Activated T-helper 2 cell treated with anti-CD3 and anti-CD28 coated beads, Interferon-gamma antibody, Interleukin-2, Interleukin-4, amounts not matched to agents 10 μg/mL and 5 μg/mL and 100 μg/mL, durations not matched to agents 14 hours and 24 hours and 36 hours (primary cell): Measurements from ENCODE around the gene LAMP1. TPM values are rescaled to one million over a fixed set of nuclear protein-coding genes. Genes with fewer than 3 reads are reported as not detected.
"Not testable (repeated sequence)": the region's sequence is repeated elsewhere in the genome, so short reads cannot be mapped to it uniquely, and the experiment has no call there.

Source experiments
- DNase-seq: peaks from one replicate; pipeline ENCODE4 v3.0.0; 2021; ENCODE audit warnings: low spot score
- H3K27ac Mint-ChIP-seq: one replicate; pipeline ENCODE4 v1.8.0; 2021; ENCODE audit warnings: mixed read lengths
- H3K27me3 Mint-ChIP-seq: one replicate; pipeline ENCODE4 v1.8.0; 2021; ENCODE audit warnings: low read depth, mixed read lengths
- H3K36me3 Mint-ChIP-seq: one replicate; pipeline ENCODE4 v1.8.0; 2021; ENCODE audit warnings: low read depth, mixed read lengths
- H3K4me1 Mint-ChIP-seq: one replicate; pipeline ENCODE4 v1.8.0; 2021; ENCODE audit warnings: low read depth, mixed read lengths
- H3K4me3 Mint-ChIP-seq: one replicate; pipeline ENCODE4 v1.8.0; 2021; ENCODE audit warnings: low read depth, mild to moderate bottlenecking, moderate library complexity, mixed read lengths
- H3K9me3 Mint-ChIP-seq: one replicate; pipeline ENCODE4 v1.8.0; 2021; ENCODE audit warnings: mixed read lengths
- intact Hi-C: fragments of 100-400 bp; cut with micrococcal nuclease; formaldehyde crosslinking; loops from one replicate; pipeline ENCODE4 v1.15.1; 2023
- total RNA-seq: library from RNA; stranded (reverse); gene quantifications from 2 replicates; pipeline ENCODE4 v1.2.3, GENCODE V29; 2022

The LAMP1 gene
- total RNA-seq, 1 donor from 2014 or later, result 58.4 TPM

DNA sequence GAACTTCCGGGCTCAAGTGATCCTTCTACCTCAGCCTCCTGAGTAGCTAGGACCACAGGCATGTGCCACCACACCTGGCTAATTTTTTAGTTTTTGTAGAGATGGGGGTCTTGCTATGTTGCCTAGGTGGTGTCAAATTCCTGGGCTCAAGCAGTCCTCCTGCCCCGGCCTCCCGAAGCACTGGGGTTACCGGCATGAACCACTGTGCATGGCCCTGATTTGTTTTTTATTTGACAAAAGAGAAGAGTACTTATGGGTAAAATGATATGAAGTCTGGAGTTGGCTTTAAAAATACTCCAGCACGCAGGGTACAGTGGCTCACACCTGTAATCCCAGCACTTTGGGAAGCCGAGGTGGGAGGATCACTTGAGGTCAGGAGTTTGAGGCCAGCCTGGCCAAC is 71.3 kb downstream of the LAMP1 start:
- H3K27ac Mint-ChIP-seq, H3K36me3 Mint-ChIP-seq, H3K9me3 Mint-ChIP-seq, H3K27me3 Mint-ChIP-seq, DNase-seq, intact Hi-C loops, H3K4me3 Mint-ChIP-seq, H3K4me1 Mint-ChIP-seq: not testable (repeated sequence)

- Mint-ChIP-seq H3K27ac (no peak overlapping the region), H3K27me3 (peaks cover 3% of the 10 kb centered on the region), H3K9me3 (no peaks in the 10 kb centered on the region), H3K36me3 (no peaks in the 10 kb centered on the region), H3K4me1 (no peaks in the 10 kb centered on the region), H3K4me3 (no peak overlapping the region)
- no peak for DNase-seq
- intact Hi-C loops, result no loop called here
Measured at GRCh38 chr13:113369189-113369588, 72.2 kb downstream of the LAMP1 start.

DNA sequence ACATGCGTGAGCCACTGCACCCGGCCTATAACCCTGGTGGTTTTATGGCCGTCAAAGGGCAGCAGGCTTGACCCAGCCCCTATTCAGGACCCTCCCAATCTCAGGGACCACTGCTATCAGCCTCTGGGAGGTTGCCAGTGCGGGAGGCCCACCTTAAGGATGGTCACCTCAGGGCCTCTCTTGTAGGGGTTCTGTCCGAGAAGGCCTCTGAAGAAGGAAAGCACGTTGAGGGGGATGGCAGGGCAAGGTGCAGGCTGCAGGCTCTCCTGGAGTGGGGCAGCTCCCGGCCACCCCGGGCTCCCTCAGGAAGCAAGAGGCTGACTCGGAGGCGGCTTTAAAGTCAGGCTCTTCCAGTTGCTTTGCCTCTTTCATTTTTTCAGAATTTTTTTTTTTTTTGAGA is 72.8 kb downstream of the LAMP1 start:
- H3K27ac Mint-ChIP-seq, result no peak overlapping the region
- no peak overlapping the region for H3K4me3 Mint-ChIP-seq
- no peak for DNase-seq
- no peaks in the 10 kb centered on the region for H3K9me3 Mint-ChIP-seq
- H3K27me3 Mint-ChIP-seq, result peaks cover 3% of the 10 kb centered on the region
- H3K4me1 Mint-ChIP-seq, result no peaks in the 10 kb centered on the region
- intact Hi-C loops, result no loop called here
- H3K36me3 Mint-ChIP-seq, result no peaks in the 10 kb centered on the region

DNA sequence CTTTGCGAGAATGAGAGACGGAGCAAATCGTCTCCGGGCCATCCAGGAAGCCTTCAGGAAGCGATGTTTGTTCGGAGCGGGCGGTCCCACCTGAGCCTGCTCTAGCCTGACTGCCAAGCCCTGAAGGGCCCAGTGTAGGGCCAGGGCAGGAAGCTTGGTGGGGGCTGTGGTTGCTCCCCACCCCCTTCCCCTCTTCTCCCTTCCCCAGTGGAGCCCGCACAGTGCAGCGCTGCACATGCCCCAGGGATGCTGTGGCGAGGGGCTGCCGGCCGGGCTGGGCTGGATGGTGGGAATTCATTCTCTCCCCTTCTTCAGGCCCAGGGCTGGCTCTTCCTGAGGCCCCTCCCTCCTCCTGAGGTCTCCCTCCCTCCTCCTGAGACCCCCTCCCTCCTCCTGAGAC is 74.0 kb downstream of the LAMP1 start:
- Mint-ChIP-seq H3K36me3 (no peaks in the 10 kb centered on the region), H3K27me3 (no peaks in the 10 kb centered on the region), H3K4me3 (no peak overlapping the region), H3K9me3 (no peaks in the 10 kb centered on the region), H3K4me1 (no peaks in the 10 kb centered on the region), H3K27ac (no peak overlapping the region)
- no peak for DNase-seq
- intact Hi-C loops, result no loop called here

- H3K36me3 Mint-ChIP-seq, H3K4me1 Mint-ChIP-seq, DNase-seq, H3K9me3 Mint-ChIP-seq, H3K4me3 Mint-ChIP-seq, intact Hi-C loops, H3K27ac Mint-ChIP-seq, H3K27me3 Mint-ChIP-seq: not testable (repeated sequence)
Measured at GRCh38 chr13:113371701-113372100, 74.7 kb downstream of the LAMP1 start.

Other genes starting within 250 kb of the LAMP1 start
- gene F7, start 191.4 kb upstream of the LAMP1 start, total RNA-seq, result not detected in 2 replicates
- gene F10, start 174.4 kb upstream of the LAMP1 start, total RNA-seq, result not detected in 2 replicates
- gene PROZ, start 138.6 kb upstream of the LAMP1 start, total RNA-seq, result not detected in 2 replicates
- gene PCID2, start 88.6 kb upstream of the LAMP1 start, total RNA-seq, result 67.1 and 67.6 TPM in 2 replicates
- gene CUL4A, start 87.6 kb upstream of the LAMP1 start, total RNA-seq, result 83.3 and 83.8 TPM in 2 replicates
- not detected in 2 replicates for gene GRTP1, start 66.9 kb downstream of the LAMP1 start, total RNA-seq
- 0.64 TPM in 2 replicates for gene ADPRHL1, start 156.2 kb downstream of the LAMP1 start, total RNA-seq
- gene DCUN1D2, start 193.5 kb downstream of the LAMP1 start, total RNA-seq, result 22.2 and 25.5 TPM in 2 replicates